ENCODE measurements around the gene DSCAM. TPM values are rescaled to one million over a fixed set of nuclear protein-coding genes. Genes with fewer than 3 reads are reported as not detected.
"Not testable (repeated sequence)": the region's sequence is repeated elsewhere in the genome, so short reads cannot be mapped to it uniquely, and the experiment has no call there.

The DSCAM gene
- total RNA-seq, 1 experiment from 2014 or later, result 0.03 TPM

GRCh38 chr21:40331804-40332203, 515.2 kb downstream of the DSCAM start:
- no peak for DNase-seq (ENCODE audit: low read depth)

DNA sequence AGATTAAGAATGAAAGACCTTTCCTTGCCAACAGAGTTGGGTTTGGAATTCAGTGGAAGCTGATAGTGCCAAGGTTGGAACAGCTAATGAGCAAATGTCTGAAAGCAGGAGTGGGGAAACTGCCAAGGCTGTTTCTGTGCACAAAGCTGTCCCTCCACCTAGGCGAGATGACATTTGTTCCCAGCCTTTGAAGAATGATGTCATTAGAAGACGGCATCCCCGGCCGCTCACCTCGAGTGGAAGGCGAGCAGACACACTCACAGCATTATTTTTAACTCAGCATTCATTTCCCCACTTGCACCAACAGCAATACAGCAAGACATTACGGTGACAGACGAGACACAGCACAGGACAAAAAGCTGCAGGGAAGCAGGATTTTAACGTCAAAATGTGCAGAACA, 515.8 kb downstream of the DSCAM start:
- no peak for DNase-seq (ENCODE audit: low read depth)

- DNase-seq (ENCODE audit: low read depth), result no peak
These were observed 522.6 kb downstream of the DSCAM start for GRCh38 chr21:40324389-40324788.

DNA sequence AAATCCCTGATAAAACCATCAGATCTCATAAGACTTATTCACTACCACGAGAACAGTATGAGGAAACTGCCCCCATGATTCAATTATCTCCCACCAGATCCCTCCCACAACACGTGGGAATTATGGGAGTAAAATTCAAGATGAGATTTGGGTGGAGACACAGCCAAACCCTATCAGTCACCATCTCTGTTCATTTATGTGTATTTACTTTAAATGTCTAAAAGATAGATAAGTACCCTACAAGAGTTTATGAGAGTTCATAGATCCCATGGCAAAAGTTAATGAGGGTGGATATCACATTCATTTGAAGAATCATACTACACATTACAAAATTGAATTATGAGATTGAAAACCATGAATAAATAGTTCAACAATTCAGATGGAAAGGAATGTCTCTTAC, 526.2 kb downstream of the DSCAM start:
- DNase-seq (ENCODE audit: low read depth), result not testable (repeated sequence)

GRCh38 chr21:40318371-40318770, 528.6 kb downstream of the DSCAM start:
- no peak for DNase-seq (ENCODE audit: low read depth)

- DNase-seq (ENCODE audit: low read depth), result no peak
These were observed 530.9 kb downstream of the DSCAM start for GRCh38 chr21:40316104-40316503.

DNA sequence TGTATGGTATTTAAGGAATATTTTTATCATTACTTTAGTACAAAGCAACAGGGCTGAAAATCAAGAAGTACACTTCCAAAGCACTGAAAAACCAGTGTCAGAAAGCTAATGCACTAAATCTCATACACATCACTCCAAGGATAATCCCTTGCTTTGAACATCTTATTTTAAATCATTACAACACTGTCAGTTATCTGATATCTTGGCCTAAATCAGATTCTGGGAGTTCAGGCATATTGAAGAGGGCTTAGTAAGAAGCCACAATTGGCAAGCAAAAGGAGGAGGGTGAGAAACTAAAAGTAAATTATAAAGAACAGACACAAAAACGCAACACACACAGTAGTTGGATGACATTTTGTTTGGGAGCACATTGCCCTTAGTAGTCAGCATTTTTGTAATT, 531.3 kb downstream of the DSCAM start:
- no peak for DNase-seq (ENCODE audit: low read depth)

DNA sequence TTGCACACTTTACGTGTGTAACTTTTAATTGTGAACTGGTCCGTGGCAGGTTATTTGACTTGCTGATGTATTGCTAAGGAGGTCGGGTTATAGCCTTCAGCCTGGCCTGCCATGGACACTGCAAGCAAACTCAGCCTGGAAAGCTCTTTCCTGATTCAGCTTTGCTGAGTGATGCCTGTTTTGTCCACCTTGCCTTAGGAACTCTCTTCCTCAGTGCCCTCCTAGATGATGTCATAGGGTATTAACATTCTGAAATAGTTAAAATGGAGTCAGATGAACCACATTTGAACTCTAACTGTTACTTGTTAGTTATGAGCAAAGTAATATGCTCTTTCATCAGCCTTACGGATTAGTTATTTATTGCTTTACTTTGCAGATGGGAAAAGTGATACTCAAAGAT, 533.7 kb downstream of the DSCAM start:
- DNase-seq (ENCODE audit: low read depth), result no peak

- no peak for DNase-seq (ENCODE audit: low read depth)
These were observed 546.7 kb downstream of the DSCAM start for GRCh38 chr21:40300300-40300699.

DNA sequence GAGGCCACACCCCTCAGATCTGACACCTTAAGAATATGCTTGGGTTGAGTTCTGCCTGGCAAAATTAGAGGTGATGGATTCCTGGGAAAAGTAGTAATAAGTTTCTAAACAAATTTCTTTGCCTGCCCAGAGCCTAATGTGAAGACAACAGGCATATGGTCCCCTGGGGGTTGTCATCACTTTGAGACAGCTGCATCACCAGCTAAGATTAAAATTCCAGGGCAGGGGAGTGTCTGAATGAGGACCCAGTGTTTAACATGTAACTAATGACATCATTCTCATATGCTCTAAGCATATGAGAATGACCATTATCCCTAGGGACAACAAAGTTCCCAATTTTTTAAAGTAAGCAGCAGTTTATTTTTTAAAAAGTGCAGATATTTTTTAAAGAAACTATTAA, 547.5 kb downstream of the DSCAM start:
- DNase-seq (ENCODE audit: low read depth), result no peak

DNA sequence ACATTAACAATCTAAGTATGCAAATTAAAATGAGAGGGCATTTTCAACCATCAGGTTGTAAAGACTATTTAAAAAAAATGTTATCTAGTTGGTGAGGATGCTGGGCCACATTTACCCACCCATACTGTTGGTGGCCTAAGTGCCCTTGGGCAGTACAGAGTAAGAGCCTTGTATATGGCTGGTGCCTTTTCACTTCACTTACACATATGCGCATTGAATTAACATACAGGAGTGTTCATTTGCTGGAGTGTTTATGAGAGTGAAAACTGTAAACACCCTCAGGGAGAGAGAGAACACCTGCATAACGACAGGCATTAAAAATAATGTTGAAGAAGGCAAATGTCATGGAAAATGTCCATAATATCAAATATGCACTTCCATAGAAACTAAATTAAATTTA, 552.6 kb downstream of the DSCAM start:
- DNase-seq (ENCODE audit: low read depth), result no peak

- no peak for DNase-seq (ENCODE audit: low read depth)
These were observed 555.4 kb downstream of the DSCAM start for GRCh38 chr21:40291560-40291959.

- no peak for DNase-seq (ENCODE audit: low read depth)
These were observed 562.5 kb downstream of the DSCAM start for GRCh38 chr21:40284409-40284808.

GRCh38 chr21:40282912-40283886, 563.8 kb downstream of the DSCAM start:
- DNase-seq (ENCODE audit: low read depth), result no peak

DNA sequence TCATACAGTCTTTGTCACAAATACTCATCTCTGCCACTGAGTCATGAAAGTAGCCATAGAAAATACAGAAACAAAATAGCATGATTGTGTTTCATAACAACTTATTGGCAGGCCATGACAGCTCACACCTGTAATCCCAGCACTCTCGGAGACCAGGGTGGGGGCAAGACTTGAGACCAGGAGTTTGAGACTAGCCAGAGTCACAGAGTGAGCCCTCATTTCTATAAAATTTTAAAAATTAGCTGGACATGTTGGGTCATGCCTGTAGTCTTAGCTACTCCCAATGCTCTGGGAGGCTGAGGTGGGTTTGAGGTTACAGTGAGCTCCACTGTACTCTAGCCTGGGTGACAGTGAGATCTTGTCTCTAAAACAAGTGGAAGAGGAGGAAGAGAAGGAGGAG, 568.6 kb downstream of the DSCAM start:
- DNase-seq (ENCODE audit: low read depth), result no peak

GRCh38 chr21:40276001-40276400, 571.0 kb downstream of the DSCAM start:
- DNase-seq (ENCODE audit: low read depth), result no peak

GRCh38 chr21:40272037-40272436, 574.9 kb downstream of the DSCAM start:
- DNase-seq (ENCODE audit: low read depth), result no peak

- DNase-seq (ENCODE audit: low read depth), result no peak
These were observed 575.8 kb downstream of the DSCAM start for GRCh38 chr21:40271164-40271563.

- no peak for DNase-seq (ENCODE audit: low read depth)
These were observed 576.9 kb downstream of the DSCAM start for GRCh38 chr21:40270047-40270446.

DNA sequence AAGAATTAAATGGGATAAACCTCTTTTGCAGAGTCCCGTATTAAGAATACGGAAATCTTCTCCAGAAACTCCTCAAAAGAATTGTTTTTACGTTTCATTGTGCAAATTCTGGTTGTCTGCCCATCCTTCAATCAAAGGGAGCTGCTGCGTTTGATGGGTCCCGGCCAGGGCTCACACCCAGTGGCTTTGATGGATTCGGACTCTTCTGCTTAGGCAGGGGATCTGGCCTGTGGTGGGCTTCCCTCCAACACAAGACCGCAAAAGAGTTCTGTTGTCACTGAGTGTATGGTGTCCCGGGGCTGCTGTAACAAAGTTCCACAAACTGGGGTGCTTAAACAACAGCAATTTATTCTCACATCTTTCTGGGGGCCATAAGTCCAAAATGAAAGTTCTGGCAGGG, 577.7 kb downstream of the DSCAM start:
- no peak for DNase-seq (ENCODE audit: low read depth)

GRCh38 chr21:40258456-40258855, 588.5 kb downstream of the DSCAM start:
- DNase-seq (ENCODE audit: low read depth), result not testable (repeated sequence)

GRCh38 chr21:40257342-40257741, 589.6 kb downstream of the DSCAM start:
- DNase-seq (ENCODE audit: low read depth), result no peak

Measured in HT1080 (cell line).